Measurements from ENCODE around the gene TYRO3.

Gene TYRO3

GRCh38 chr15:41609123-41609522 is 50.1 kb downstream of the TYRO3 start:
- no peak for DNase-seq

- no peak for DNase-seq
Measured at GRCh38 chr15:41610048-41610447, 51.0 kb downstream of the TYRO3 start.

- no peak for DNase-seq
Measured at GRCh38 chr15:41620536-41621199, 61.7 kb downstream of the TYRO3 start.

GRCh38 chr15:41621200-41622193 is 62.5 kb downstream of the TYRO3 start:
- DNase-seq: peak; percentile 59

- DNase-seq: no peak
Measured at GRCh38 chr15:41622901-41623300, 63.9 kb downstream of the TYRO3 start.

GRCh38 chr15:41627203-41627602 is 68.2 kb downstream of the TYRO3 start:
- no peak for DNase-seq

GRCh38 chr15:41629463-41629862 is 70.5 kb downstream of the TYRO3 start:
- no peak for DNase-seq

GRCh38 chr15:41629883-41630282 is 70.9 kb downstream of the TYRO3 start:
- no peak for DNase-seq

- DNase-seq: no peak
Measured at GRCh38 chr15:41630616-41631217, 71.7 kb downstream of the TYRO3 start.

- no peak for DNase-seq
Measured at GRCh38 chr15:41631880-41632470, 73.0 kb downstream of the TYRO3 start.

Data from NCI-H1417 treated with DMSO at 0.1 percent for 48 hours (cell line).